Naive thymus-derived CD8-positive, alpha-beta T cell (primary cell): ENCODE measurements around the gene PPM1M. TPM values are rescaled to one million over a fixed set of nuclear protein-coding genes. Genes with fewer than 3 reads are reported as not detected.

ENCODE experiments used
- ATAC-seq, 2 donors: fragments of 150-1000 bp; cut with Tn5 transposase in 1 of 2; sonication (Bioruptor Pico), chemical (Tn5 transposase) in 1 of 2; 1 replicate in 1 of 2; 2 replicates in 1 of 2; pipeline ENCODE4 v1.10.0; 2021; ENCODE audit warnings: mild to moderate bottlenecking in 2 of 2, moderate library complexity in 2 of 2
- POLR2A ChIA-PET: fragments of 350-600 bp; sonication (Branson Sonifier 250); formaldehyde crosslinking; loops from one replicate; lab custom pipeline; 2021; ENCODE audit warnings: antibody characterized with exemption; lab: Charles Lee
- DNase-seq, 10 donors: peaks; one replicate each; pipeline versions ENCODE4 v3.0.0 to v3.0.0-alpha.2; 2020 to 2022
- H3K27ac Mint-ChIP-seq, 10 donors: one replicate each; pipeline ENCODE4 v1.8.0; 2020 to 2022; ENCODE audit warnings: mild to moderate bottlenecking in 10 of 10, mixed read lengths in 10 of 10, moderate library complexity in 4 of 10, inconsistent platforms in 1 of 10
- H3K27me3 Mint-ChIP-seq, 5 donors: one replicate each; pipeline ENCODE4 v1.8.0; 2021 to 2022; ENCODE audit warnings: mixed read lengths in 5 of 5
- H3K36me3 Mint-ChIP-seq, 3 donors: one replicate each; pipeline ENCODE4 v1.8.0; 2020 to 2022; ENCODE audit warnings: mixed read lengths in 3 of 3, mild to moderate bottlenecking in 2 of 3, inconsistent platforms in 1 of 3
- H3K4me1 Mint-ChIP-seq, 4 donors: one replicate each; pipeline ENCODE4 v1.8.0; 2021 to 2022; ENCODE audit warnings: mixed read lengths in 4 of 4
- H3K4me3 Mint-ChIP-seq, 10 donors: one replicate each; pipeline ENCODE4 v1.8.0; 2020 to 2022; ENCODE audit warnings: mild to moderate bottlenecking in 10 of 10, mixed read lengths in 10 of 10, moderate library complexity in 6 of 10, inconsistent platforms in 1 of 10
- H3K9me3 Mint-ChIP-seq, 9 donors: one replicate each; pipeline ENCODE4 v1.8.0; 2020 to 2022; ENCODE audit warnings: mixed read lengths in 9 of 9, mild to moderate bottlenecking in 3 of 9, inconsistent platforms in 1 of 9, moderate library complexity in 1 of 9
- polyA plus RNA-seq, 3 donors: library from polyadenylated mRNA; unstranded; fragments of 300-500 nt; fragmentation: Illumina TruSeq; gene quantifications; one replicate each; pipeline ENCODE4 v1.2.3, GENCODE V29; 2021
- total RNA-seq, 8 experiments: library from RNA in 2 of 8; stranded (reverse) in 2 of 8; gene quantifications; one replicate each; pipeline ENCODE4 v1.2.3 and lab custom pipeline; 2021 to 2026

PPM1M gene
- total and polyA plus RNA-seq, 5 experiments from 2014 or later = 68.0 to 172 (median 108) TPM

- H3K27me3 Mint-ChIP-seq = peaks cover 0 to 2% (median 0%) of the 10 kb centered on the region in 5 donors
- POLR2A ChIA-PET = interaction anchor here (1.0 to 58.8 kb wide), 4 partner anchors 3 to 82 kb away, joined by 3 to 1841 read pairs (median 1452); partner anchors contain the start of genes GLYCTK, PPM1M, TLR9 and TWF2
- H3K9me3 Mint-ChIP-seq = no peaks in the 10 kb centered on the region
- H3K4me1 Mint-ChIP-seq = peaks cover 36 to 99% (median 94%) of the 10 kb centered on the region in 4 donors
- peak overlapping the region; percentile 97 to 100 (median 99) for H3K27ac Mint-ChIP-seq
- peaks cover 0 to 88% (median 30%) of the 10 kb centered on the region in 3 donors for H3K36me3 Mint-ChIP-seq
- H3K4me3 Mint-ChIP-seq = peak overlapping the region; percentile 68 to 95 (median 90)
- ATAC-seq (peak; percentile 87 to 88), DNase-seq (peak; percentile 62 to 97 (median 91))
Measured at GRCh38 chr3:52253314-52254304, 8.1 kb downstream of the PPM1M start.

GRCh38 chr3:52254608-52255007 is 9.0 kb downstream of the PPM1M start:
- H3K9me3 Mint-ChIP-seq = no peaks in the 10 kb centered on the region
- peak overlapping the region in 8 of 10 donors; percentile 36 to 95 (median 83) for H3K4me3 Mint-ChIP-seq
- POLR2A ChIA-PET = interaction anchor here (43.1 to 58.8 kb wide), 3 partner anchors 4 to 29 kb away, joined by 1452 to 1841 read pairs (median 1452); partner anchors contain the start of genes GLYCTK, PPM1M, TLR9 and TWF2
- H3K27me3 Mint-ChIP-seq = peaks cover 0 to 2% (median 0%) of the 10 kb centered on the region in 5 donors
- DNase-seq (no peak), ATAC-seq (no peak)
- H3K36me3 Mint-ChIP-seq = peaks cover 0 to 88% (median 40%) of the 10 kb centered on the region in 3 donors
- peaks cover 33 to 97% (median 94%) of the 10 kb centered on the region in 4 donors for H3K4me1 Mint-ChIP-seq
- H3K27ac Mint-ChIP-seq = peak overlapping the region; percentile 97 to 100 (median 99)

GRCh38 chr3:52256159-52256558 is 10.6 kb downstream of the PPM1M start:
- POLR2A ChIA-PET = interaction anchor here (43.1 to 58.8 kb wide), 3 partner anchors 6 to 27 kb away, joined by 1452 to 1841 read pairs (median 1452); partner anchors contain the start of genes GLYCTK, PPM1M, TLR9 and TWF2
- Mint-ChIP-seq H3K36me3 (peaks cover 0 to 93% (median 50%) of the 10 kb centered on the region in 3 donors), H3K27ac (peak overlapping the region; percentile 97 to 100 (median 99))

GRCh38 chr3:52256622-52257021 is 11.1 kb downstream of the PPM1M start:
- POLR2A ChIA-PET = interaction anchor here (43.1 to 58.8 kb wide), 3 partner anchors 6 to 27 kb away, joined by 1452 to 1841 read pairs (median 1452); partner anchors contain the start of genes GLYCTK, PPM1M, TLR9 and TWF2
- Mint-ChIP-seq H3K4me1 (peaks cover 26 to 99% (median 95%) of the 10 kb centered on the region in 4 donors), H3K9me3 (no peaks in the 10 kb centered on the region), H3K27ac (peak overlapping the region; percentile 76 to 100 (median 99)), H3K27me3 (peaks cover 0 to 2% (median 0%) of the 10 kb centered on the region in 5 donors), H3K4me3 (peak overlapping the region in 8 of 10 donors; percentile 48 to 78 (median 59)), H3K36me3 (peaks cover 0 to 94% (median 53%) of the 10 kb centered on the region in 3 donors)
- no peak for ATAC-seq
- no peak for DNase-seq

More at GRCh38 chr3:52256159-52256558, 10.6 kb downstream of the PPM1M start:
- DNase-seq = no peak
- Mint-ChIP-seq H3K9me3 (no peaks in the 10 kb centered on the region), H3K4me1 (peaks cover 24 to 97% (median 93%) of the 10 kb centered on the region in 4 donors), H3K4me3 (peak overlapping the region in 8 of 10 donors; percentile 10 to 78 (median 49)), H3K27me3 (peaks cover 0 to 2% (median 0%) of the 10 kb centered on the region in 5 donors)
- no peak for ATAC-seq

GRCh38 chr3:52257911-52258310 is 12.4 kb downstream of the PPM1M start:
- H3K4me3 Mint-ChIP-seq = peak overlapping the region in 3 of 10 donors; percentile 33 to 70 (median 33)
- H3K27ac Mint-ChIP-seq = peak overlapping the region; percentile 76 to 100 (median 98)
- peaks cover 24 to 99% (median 95%) of the 10 kb centered on the region in 4 donors for H3K4me1 Mint-ChIP-seq
- no peaks in the 10 kb centered on the region for H3K9me3 Mint-ChIP-seq
- H3K36me3 Mint-ChIP-seq = peaks cover 0 to 96% (median 60%) of the 10 kb centered on the region in 3 donors
- ATAC-seq = no peak
- H3K27me3 Mint-ChIP-seq = peaks cover 0 to 2% (median 0%) of the 10 kb centered on the region in 5 donors
- no peak for DNase-seq
- POLR2A ChIA-PET = interaction anchor here (43.1 to 58.8 kb wide), 3 partner anchors 7 to 26 kb away, joined by 1452 to 1841 read pairs (median 1452); partner anchors contain the start of genes GLYCTK, PPM1M, TLR9 and TWF2

- H3K9me3 Mint-ChIP-seq = no peaks in the 10 kb centered on the region
- no peak for ATAC-seq
- H3K4me1 Mint-ChIP-seq = peaks cover 31 to 99% (median 95%) of the 10 kb centered on the region in 4 donors
- H3K4me3 Mint-ChIP-seq = peak overlapping the region in 3 of 10 donors; percentile 11 to 45 (median 23)
- H3K27me3 Mint-ChIP-seq = no peaks in the 10 kb centered on the region
- POLR2A ChIA-PET = interaction anchor here (2.1 to 58.8 kb wide), 3 partner anchors 13 to 25 kb away, joined by 13 to 1841 read pairs (median 1452); partner anchors contain the start of genes GLYCTK, PPM1M, TLR9 and TWF2
- peak overlapping the region; percentile 57 to 100 (median 87) for H3K27ac Mint-ChIP-seq
- peaks cover 8 to 96% (median 67%) of the 10 kb centered on the region in 3 donors for H3K36me3 Mint-ChIP-seq
- no peak for DNase-seq
Measured at GRCh38 chr3:52259035-52259434, 13.5 kb downstream of the PPM1M start.

GRCh38 chr3:52259448-52259847 is 13.9 kb downstream of the PPM1M start:
- Mint-ChIP-seq H3K9me3 (no peaks in the 10 kb centered on the region), H3K4me1 (peaks cover 35 to 99% (median 95%) of the 10 kb centered on the region in 4 donors), H3K4me3 (peak overlapping the region in 1 of 10 donors; percentile 23), H3K36me3 (peaks cover 12 to 97% (median 69%) of the 10 kb centered on the region in 3 donors), H3K27me3 (no peaks in the 10 kb centered on the region), H3K27ac (peak overlapping the region; percentile 60 to 100 (median 86))
- ATAC-seq = no peak
- no peak for DNase-seq
- POLR2A ChIA-PET = interaction anchor here (1.9 to 58.8 kb wide), 4 partner anchors 10 to 24 kb away, joined by 6 to 1841 read pairs (median 732); partner anchors contain the start of genes GLYCTK, PPM1M, TLR9 and TWF2

GRCh38 chr3:52262447-52262846 is 16.9 kb downstream of the PPM1M start:
- Mint-ChIP-seq H3K27me3 (no peaks in the 10 kb centered on the region), H3K4me3 (peak overlapping the region; percentile 34 to 78 (median 56)), H3K9me3 (no peaks in the 10 kb centered on the region), H3K36me3 (peaks cover 17 to 98% (median 78%) of the 10 kb centered on the region in 3 donors), H3K27ac (peak overlapping the region; percentile 49 to 96 (median 91)), H3K4me1 (peaks cover 32 to 92% (median 85%) of the 10 kb centered on the region in 4 donors)
- ATAC-seq (peak; percentile 46 to 81), DNase-seq (peak in 1 of 10 donors; percentile 37)
- POLR2A ChIA-PET = interaction anchor here (2.0 to 58.8 kb wide), 3 partner anchors 9 to 25 kb away, joined by 23 to 1841 read pairs (median 1452); partner anchors contain the start of genes GLYCTK, PPM1M, TLR9 and TWF2

GRCh38 chr3:52265387-52265786 is 19.8 kb downstream of the PPM1M start:
- POLR2A ChIA-PET = interaction anchor here (45.0 to 58.8 kb wide), 2 partner anchors 18 to 28 kb away, joined by 1452 to 1841 read pairs; partner anchors contain the start of genes GLYCTK, PPM1M, TLR9 and TWF2
- Mint-ChIP-seq H3K4me1 (peaks cover 38 to 90% (median 82%) of the 10 kb centered on the region in 4 donors), H3K27ac (peak overlapping the region; percentile 15 to 93 (median 74)), H3K4me3 (peak overlapping the region in 1 of 10 donors; percentile 49), H3K27me3 (no peaks in the 10 kb centered on the region), H3K36me3 (peaks cover 17 to 97% (median 69%) of the 10 kb centered on the region in 3 donors), H3K9me3 (no peaks in the 10 kb centered on the region)
- DNase-seq = no peak
- no peak for ATAC-seq

GRCh38 chr3:52268036-52268435 is 22.5 kb downstream of the PPM1M start:
- Mint-ChIP-seq H3K4me3 (peak overlapping the region; percentile 40 to 96 (median 73)), H3K4me1 (peaks cover 42 to 92% (median 81%) of the 10 kb centered on the region in 4 donors), H3K36me3 (peaks cover 20 to 95% (median 56%) of the 10 kb centered on the region in 3 donors), H3K27me3 (no peaks in the 10 kb centered on the region), H3K9me3 (no peaks in the 10 kb centered on the region), H3K27ac (peak overlapping the region; percentile 92 to 99 (median 96))
- ATAC-seq (peak; percentile 54 to 60), DNase-seq (peak in 3 of 10 donors; percentile 43 to 69 (median 53))
- POLR2A ChIA-PET = interaction anchor here (1.8 to 58.8 kb wide), 3 partner anchors 7 to 31 kb away, joined by 6 to 1841 read pairs (median 1452); partner anchors contain the start of genes GLYCTK, PPM1M, TLR9 and TWF2

GRCh38 chr3:52269776-52270175 is 24.2 kb downstream of the PPM1M start:
- H3K27ac Mint-ChIP-seq = peak overlapping the region; percentile 92 to 99 (median 97)
- POLR2A ChIA-PET = interaction anchor here (1.8 to 58.8 kb wide), 3 partner anchors 9 to 33 kb away, joined by 6 to 1841 read pairs (median 1452); partner anchors contain the start of genes GLYCTK, PPM1M, TLR9 and TWF2
- peaks cover 7 to 95% (median 48%) of the 10 kb centered on the region in 3 donors for H3K36me3 Mint-ChIP-seq
- H3K4me3 Mint-ChIP-seq = peak overlapping the region; percentile 79 to 98 (median 93)
- DNase-seq = no peak
- peaks cover 35 to 92% (median 80%) of the 10 kb centered on the region in 4 donors for H3K4me1 Mint-ChIP-seq
- no peaks in the 10 kb centered on the region for H3K27me3 Mint-ChIP-seq
- ATAC-seq = no peak
- no peaks in the 10 kb centered on the region for H3K9me3 Mint-ChIP-seq
